K562 (cell line): Measurements from ENCODE around the gene EFNA1. TPM values are rescaled to one million over a fixed set of nuclear protein-coding genes. Genes with fewer than 3 reads are reported as not detected.

ENCODE experiments used
- ATF7 ChIP-seq: fragments of 450-650 bp; IDR thresholded peaks from 2 replicates; pipeline ENCODE4 v1.7.1; 2014; ENCODE audit warnings: mild to moderate bottlenecking, moderate library complexity
- CBX1 ChIP-seq: sonication (generic); IDR thresholded peaks from 2 replicates; pipeline ENCODE4 v1.6.1; 2016; ENCODE audit warnings: antibody characterized with exemption, low read depth, mild to moderate bottlenecking
- CCNT2 ChIP-seq: IDR thresholded peaks from 2 replicates; pipeline ENCODE4 v1.6.1; 2011; ENCODE audit warnings: borderline replicate concordance, low read depth, mild to moderate bottlenecking, moderate library complexity, mixed read lengths, low read length; ENCODE audit not compliant: insufficient read length; ENCODE audit errors: extremely low read depth
- EGR1 ChIP-seq: fragments of 450-650 bp; conservative IDR thresholded peaks from 2 replicates; pipeline ENCODE4 v1.6.1; 2017; ENCODE audit warnings: mild to moderate bottlenecking
- ELF4 ChIP-seq: fragments of 450-650 bp; formaldehyde crosslinking; IDR thresholded peaks from 2 replicates; pipeline ENCODE4 v1.4.0; 2022; ENCODE audit warnings: missing genetic modification characterization
- EP300 ChIP-seq: IDR thresholded peaks from 2 replicates; pipeline ENCODE4 v1.6.1; 2012; ENCODE audit warnings: low read length, improper control_type of control experiment
- ESRRA ChIP-seq: fragments of 450-650 bp; IDR thresholded peaks from 2 replicates; pipeline ENCODE4 v1.6.1; 2014; ENCODE audit warnings: low read depth, mild to moderate bottlenecking, moderate library complexity, borderline replicate concordance
- FOXK1 ChIP-seq: sonication (generic); formaldehyde crosslinking; IDR thresholded peaks from 2 replicates; pipeline ENCODE4 v1.8.0; 2022; ENCODE audit warnings: missing genetic modification reagents, mild to moderate bottlenecking, borderline replicate concordance
- FOXP1 ChIP-seq: sonication (generic); formaldehyde crosslinking; IDR thresholded peaks from 2 replicates; pipeline ENCODE4 v1.8.0; 2022; ENCODE audit warnings: mild to moderate bottlenecking, missing genetic modification reagents
- HNRNPL ChIP-seq: fragments of 200-400 bp; formaldehyde crosslinking; IDR thresholded peaks from 2 replicates; pipeline ENCODE4 v1.6.1; 2017; ENCODE audit warnings: low read depth, mild to moderate bottlenecking, low read length
- NFXL1 ChIP-seq: fragments of 450-650 bp; formaldehyde crosslinking; IDR thresholded peaks from 2 replicates; pipeline ENCODE4 v1.4.0; 2021; ENCODE audit warnings: mild to moderate bottlenecking
- NR3C1 ChIP-seq: sonication (generic); formaldehyde crosslinking; IDR thresholded peaks from 2 replicates; pipeline ENCODE4 v1.8.1; 2022; ENCODE audit warnings: missing genetic modification reagents
- TBL1XR1 ChIP-seq, 2 experiments: IDR thresholded peaks; 2 replicates each; pipeline ENCODE4 v1.6.1; 2012; ENCODE audit warnings: improper control_type of control experiment in 2 of 2, low read length in 2 of 2, mild to moderate bottlenecking in 1 of 2
- TRIM24 ChIP-seq, 2 experiments: fragments of 450-650 bp; IDR thresholded peaks; 2 replicates each; pipeline ENCODE4 v1.6.1; 2016
- ZNF143 ChIP-seq: sonication (generic); formaldehyde crosslinking; IDR thresholded peaks from 2 replicates; pipeline ENCODE4 v1.9.0; 2022; ENCODE audit warnings: mild to moderate bottlenecking, missing genetic modification reagents
- polyA plus RNA-seq, 8 experiments: library from polyadenylated mRNA; depleted of rRNA in 4 of 8; stranded (reverse) in 5 of 8; unstranded in 3 of 8; fragments of >200 nt; fragmentation: Nextera tagmentation in 2 of 8; fragmentation: Illumina TruSeq in 1 of 8; extraction: Ambion mirVana in 2 of 8; extraction: Trizol in 1 of 8; gene quantifications; 2 replicates each; pipeline versions ENCODE4 v1.2.1 to v1.2.3, GENCODE V29; 2011 to 2014; ENCODE audit warnings: inconsistent platforms in 1 of 8, missing spikeins in 1 of 8
- total RNA-seq, 7 experiments: library from RNA; depleted of rRNA in 6 of 7; stranded (reverse); fragments of >200 nt in 6 of 7; fragmentation: Illumina TruSeq in 2 of 7; extraction: Trizol in 2 of 7; gene quantifications; 2 replicates each; pipeline versions ENCODE4 v1.2.1 to v1.2.3, GENCODE V29; 2011 to 2021; ENCODE audit warnings: low replicate concordance in 1 of 7
- TF ChIP-seq, protein P1 (sequence below): fragments of 250-450 bp; sonication (Bioruptor Pico); IDR thresholded peaks from 2 replicates; pipeline ENCODE4 v1.8.0; 2021; ENCODE audit warnings: moderate library complexity, mild to moderate bottlenecking, inconsistent platforms
- TF ChIP-seq, protein P2 (sequence below): sonication (generic); formaldehyde crosslinking; IDR thresholded peaks from 2 replicates; pipeline ENCODE4 v1.8.1; 2023; ENCODE audit warnings: mild to moderate bottlenecking, missing genetic modification reagents
- TF ChIP-seq, protein P3 (sequence below): fragments of 450-650 bp; IDR thresholded peaks from 2 replicates; pipeline ENCODE4 v1.6.1; 2018; ENCODE audit warnings: mild to moderate bottlenecking, low read depth; ENCODE audit not compliant: partially characterized antibody
- TF ChIP-seq, protein P4 (sequence below): fragments of 150-350 bp; conservative IDR thresholded peaks from 2 replicates; pipeline ENCODE4 v1.6.1; 2014; ENCODE audit warnings: low read length
- TF ChIP-seq, protein P5 (sequence below): fragments of 450-650 bp; IDR thresholded peaks from 2 replicates; pipeline ENCODE4 v1.6.1; 2016; ENCODE audit warnings: borderline replicate concordance

EFNA1 gene
- total and polyA plus RNA-seq, 9 of the 15 experiments (the other 6 are each of a cell fraction or from before 2014, with no cell fraction given): 2.1 to 9.3 (median 3.0) TPM

DNA sequence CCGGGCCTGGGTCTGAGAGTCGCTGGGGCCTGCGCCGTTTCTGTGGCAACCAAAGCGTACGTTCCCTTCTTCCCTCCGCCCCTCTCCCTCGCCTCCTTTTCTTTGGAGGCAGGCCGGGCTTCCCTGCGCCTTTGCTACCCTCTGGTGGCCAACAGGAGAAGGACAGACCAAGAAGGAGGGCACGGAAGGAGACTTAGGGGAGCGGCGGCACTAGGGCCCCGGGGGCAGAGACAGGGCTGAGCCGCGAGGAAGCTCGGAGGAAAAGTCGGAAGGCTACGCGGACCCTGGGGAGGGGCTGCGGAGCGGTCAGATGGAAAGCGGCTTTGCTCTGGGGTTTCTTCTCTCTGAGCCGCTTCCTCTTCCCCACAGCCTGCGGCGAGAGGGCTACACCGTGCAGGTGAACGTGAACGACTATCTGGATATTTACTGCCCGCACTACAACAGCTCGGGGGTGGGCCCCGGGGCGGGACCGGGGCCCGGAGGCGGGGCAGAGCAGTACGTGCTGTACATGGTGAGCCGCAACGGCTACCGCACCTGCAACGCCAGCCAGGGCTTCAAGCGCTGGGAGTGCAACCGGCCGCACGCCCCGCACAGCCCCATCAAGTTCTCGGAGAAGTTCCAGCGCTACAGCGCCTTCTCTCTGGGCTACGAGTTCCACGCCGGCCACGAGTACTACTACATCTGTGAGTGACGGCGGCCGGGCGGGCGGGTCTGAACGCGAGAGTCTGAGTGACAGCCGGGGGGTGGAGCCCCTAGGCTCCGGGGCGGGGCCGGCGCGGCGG is 42.8 kb upstream of the EFNA1 start (continued):
- TF ChIP-seq TBL1XR1 (IDR thresholded peaks at IDR 0.05; ENCODE audit: low read length in 2 of 2) (peak in 1 of 2 experiments; percentile 29; a peak in 1 of 4 replicates), TRIM24 (IDR thresholded peaks at IDR 0.05) (0 out of 4 replicates have a peak, but pooled peaks of 1 of the 2 experiments have one; percentile 47), ELF4 (CRISPR knock-in tag) (no peak), ATF7 (peak; percentile 80), CBX1 (0 out of 2 replicates have a peak, but pooled peaks have one; percentile 47), FOXP1 (CRISPR knock-in tag) (peak; percentile 21; the same call in 1 of the 2 replicates), HNRNPL (no peak), EGR1 (no peak), EP300 (peak; percentile 19; the same call in 1 of the 2 replicates), CCNT2 (no peak), NR3C1 (CRISPR knock-in tag) (no peak), NFXL1 (CRISPR knock-in tag) (no peak), ESRRA (peak; percentile 36; the same call in 1 of the 2 replicates), ZNF143 (CRISPR knock-in tag) (no peak), FOXK1 (CRISPR knock-in tag) (0 out of 2 replicates have a peak, but pooled peaks have one; percentile 54)
- TF ChIP-seq, protein P1, sequence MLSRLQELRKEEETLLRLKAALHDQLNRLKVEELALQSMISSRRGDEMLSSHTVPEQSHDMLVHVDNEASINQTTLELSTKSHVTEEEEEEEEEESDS: no peak
- TF ChIP-seq, protein P2, sequence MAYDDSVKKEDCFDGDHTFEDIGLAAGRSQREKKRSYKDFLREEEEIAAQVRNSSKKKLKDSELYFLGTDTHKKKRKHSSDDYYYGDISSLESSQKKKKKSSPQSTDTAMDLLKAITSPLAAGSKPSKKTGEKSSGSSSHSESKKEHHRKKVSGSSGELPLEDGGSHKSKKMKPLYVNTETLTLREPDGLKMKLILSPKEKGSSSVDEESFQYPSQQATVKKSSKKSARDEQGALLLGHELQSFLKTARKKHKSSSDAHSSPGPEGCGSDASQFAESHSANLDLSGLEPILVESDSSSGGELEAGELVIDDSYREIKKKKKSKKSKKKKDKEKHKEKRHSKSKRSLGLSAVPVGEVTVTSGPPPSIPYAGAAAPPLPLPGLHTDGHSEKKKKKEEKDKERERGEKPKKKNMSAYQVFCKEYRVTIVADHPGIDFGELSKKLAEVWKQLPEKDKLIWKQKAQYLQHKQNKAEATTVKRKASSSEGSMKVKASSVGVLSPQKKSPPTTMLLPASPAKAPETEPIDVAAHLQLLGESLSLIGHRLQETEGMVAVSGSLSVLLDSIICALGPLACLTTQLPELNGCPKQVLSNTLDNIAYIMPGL (CRISPR knock-in tag): peak; percentile 73; the same call in 1 of the 2 replicates
- TF ChIP-seq, protein P3, sequence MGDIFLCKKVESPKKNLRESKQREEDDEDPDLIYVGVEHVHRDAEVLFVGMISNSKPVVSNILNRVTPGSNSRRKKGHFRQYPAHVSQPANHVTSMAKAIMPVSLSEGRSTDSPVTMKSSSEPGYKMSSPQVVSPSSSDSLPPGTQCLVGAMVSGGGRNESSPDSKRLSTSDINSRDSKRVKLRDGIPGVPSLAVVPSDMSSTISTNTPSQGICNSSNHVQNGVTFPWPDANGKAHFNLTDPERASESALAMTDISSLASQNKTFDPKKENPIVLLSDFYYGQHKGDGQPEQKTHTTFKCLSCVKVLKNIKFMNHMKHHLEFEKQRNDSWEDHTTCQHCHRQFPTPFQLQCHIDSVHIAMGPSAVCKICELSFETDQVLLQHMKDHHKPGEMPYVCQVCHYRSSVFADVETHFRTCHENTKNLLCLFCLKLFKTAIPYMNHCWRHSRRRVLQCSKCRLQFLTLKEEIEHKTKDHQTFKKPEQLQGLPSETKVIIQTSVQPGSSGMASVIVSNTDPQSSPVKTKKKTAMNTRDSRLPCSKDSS: no peak
- TF ChIP-seq, protein P4, sequence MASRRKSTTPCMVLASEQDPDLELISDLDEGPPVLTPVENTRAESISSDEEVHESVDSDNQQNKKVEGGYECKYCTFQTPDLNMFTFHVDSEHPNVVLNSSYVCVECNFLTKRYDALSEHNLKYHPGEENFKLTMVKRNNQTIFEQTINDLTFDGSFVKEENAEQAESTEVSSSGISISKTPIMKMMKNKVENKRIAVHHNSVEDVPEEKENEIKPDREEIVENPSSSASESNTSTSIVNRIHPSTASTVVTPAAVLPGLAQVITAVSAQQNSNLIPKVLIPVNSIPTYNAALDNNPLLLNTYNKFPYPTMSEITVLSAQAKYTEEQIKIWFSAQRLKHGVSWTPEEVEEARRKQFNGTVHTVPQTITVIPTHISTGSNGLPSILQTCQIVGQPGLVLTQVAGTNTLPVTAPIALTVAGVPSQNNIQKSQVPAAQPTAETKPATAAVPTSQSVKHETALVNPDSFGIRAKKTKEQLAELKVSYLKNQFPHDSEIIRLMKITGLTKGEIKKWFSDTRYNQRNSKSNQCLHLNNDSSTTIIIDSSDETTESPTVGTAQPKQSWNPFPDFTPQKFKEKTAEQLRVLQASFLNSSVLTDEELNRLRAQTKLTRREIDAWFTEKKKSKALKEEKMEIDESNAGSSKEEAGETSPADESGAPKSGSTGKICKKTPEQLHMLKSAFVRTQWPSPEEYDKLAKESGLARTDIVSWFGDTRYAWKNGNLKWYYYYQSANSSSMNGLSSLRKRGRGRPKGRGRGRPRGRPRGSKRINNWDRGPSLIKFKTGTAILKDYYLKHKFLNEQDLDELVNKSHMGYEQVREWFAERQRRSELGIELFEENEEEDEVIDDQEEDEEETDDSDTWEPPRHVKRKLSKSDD: no peak
- TF ChIP-seq, protein P5, sequence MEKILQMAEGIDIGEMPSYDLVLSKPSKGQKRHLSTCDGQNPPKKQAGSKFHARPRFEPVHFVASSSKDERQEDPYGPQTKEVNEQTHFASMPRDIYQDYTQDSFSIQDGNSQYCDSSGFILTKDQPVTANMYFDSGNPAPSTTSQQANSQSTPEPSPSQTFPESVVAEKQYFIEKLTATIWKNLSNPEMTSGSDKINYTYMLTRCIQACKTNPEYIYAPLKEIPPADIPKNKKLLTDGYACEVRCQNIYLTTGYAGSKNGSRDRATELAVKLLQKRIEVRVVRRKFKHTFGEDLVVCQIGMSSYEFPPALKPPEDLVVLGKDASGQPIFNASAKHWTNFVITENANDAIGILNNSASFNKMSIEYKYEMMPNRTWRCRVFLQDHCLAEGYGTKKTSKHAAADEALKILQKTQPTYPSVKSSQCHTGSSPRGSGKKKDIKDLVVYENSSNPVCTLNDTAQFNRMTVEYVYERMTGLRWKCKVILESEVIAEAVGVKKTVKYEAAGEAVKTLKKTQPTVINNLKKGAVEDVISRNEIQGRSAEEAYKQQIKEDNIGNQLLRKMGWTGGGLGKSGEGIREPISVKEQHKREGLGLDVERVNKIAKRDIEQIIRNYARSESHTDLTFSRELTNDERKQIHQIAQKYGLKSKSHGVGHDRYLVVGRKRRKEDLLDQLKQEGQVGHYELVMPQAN: peak; percentile 67; the same call in 1 of the 2 replicates
